HG02970 (cell line): ENCODE data around the gene GALNT17.
"Not testable (repeated sequence)": the region's sequence is repeated elsewhere in the genome, so short reads cannot be mapped to it uniquely, and the experiment has no call there.

Experiments used
- ATAC-seq: cut with Tn5 transposase; IDR thresholded peaks from one replicate; pipeline ENCODE4 v1.9.1; 2021; ENCODE audit warnings: mild to moderate bottlenecking, moderate library complexity, moderate number of reproducible peaks; ENCODE audit not compliant: unreplicated experiment, low FRiP score

Gene GALNT17

DNA sequence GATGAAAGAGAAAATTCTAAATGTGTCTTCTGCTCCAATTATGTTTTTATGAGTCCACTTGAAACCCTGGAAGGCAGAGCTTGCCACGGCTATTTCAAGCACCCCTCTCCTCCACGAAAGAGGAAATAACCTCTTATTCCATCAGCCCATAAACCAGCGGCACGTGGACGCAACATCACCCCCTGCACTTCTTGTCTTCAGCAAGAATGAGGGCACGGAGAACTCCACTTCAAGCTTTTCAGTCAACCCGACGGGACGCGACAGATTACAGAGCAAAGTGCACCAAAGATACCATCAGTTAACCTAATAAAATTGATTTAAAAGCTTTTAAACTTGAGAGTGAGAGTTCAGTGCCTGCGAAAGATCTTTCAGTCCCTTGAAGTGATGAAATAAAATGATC lies 406.3 kb downstream of the GALNT17 start:
- no peak for ATAC-seq

DNA sequence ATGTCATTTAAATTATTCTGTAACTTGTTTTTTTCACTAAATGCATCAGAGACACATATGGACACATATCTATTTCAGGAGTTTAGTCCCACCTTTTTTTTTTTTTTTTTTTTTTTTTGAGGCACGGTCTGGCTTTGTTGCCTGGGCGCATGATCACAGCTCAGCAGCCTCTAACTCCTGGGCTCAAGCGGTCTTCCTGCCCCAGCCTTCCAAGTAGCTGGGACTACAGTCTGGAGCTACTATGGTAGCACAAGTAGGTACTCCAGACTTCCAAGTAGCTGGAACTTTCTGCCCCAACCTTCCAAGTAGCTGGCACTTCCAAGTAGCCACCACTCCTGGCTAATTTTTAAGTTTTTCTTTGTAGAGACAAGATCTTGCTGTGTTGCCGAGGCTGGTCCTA lies 407.7 kb downstream of the GALNT17 start:
- no peak for ATAC-seq

DNA sequence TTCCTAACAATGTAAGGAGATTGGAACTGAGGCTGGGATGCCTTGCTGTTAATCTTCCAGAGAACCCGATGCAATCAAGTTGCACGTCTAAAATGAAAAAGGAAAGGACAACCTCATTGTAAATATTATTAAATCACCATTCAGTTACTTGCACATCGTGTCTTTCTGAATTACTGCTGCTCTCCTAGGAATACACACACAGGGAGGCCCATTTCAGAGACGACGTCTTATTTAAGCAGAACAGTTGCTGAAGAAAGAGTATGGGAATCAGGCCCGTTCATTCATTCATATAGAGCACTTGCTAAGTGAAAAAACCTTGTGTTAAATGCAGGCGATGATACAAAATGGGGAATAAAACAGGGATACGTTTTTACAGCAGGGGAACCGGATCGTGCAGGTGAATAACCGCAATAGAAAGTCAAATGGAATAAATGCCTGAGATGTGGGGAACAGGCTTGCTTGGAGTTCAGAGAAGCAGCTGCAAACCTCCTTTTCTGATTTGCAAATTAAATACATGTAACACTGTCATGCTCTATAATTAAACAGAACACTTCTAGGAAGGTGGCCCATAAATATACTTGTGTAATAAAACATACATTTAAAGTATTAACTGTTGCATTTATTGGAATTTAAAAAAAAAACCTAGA lies 409.9 kb downstream of the GALNT17 start:
- ATAC-seq = no peak

DNA sequence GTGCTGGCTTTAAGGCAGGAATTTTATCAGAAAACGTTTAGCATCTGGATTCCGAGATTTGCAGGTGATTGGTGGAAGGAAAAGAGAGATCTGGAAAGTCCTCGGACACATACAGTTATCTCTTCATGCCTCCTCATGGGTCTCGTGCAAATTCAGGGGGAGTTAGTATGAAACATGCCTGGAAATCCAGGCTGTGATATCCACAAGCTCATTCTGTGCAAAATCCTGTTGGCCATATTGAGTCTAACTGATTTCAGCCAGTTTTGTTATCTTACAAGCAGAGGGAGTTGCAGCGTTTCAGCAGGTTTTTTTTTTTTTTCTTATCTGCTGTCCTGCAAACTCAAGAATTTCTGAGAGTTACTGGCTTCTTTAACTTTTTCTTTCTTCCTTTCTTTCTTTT lies 411.5 kb downstream of the GALNT17 start:
- ATAC-seq = no peak

- no peak for ATAC-seq
Measured at GRCh38 chr7:71544816-71545215, 412.9 kb downstream of the GALNT17 start.

- no peak for ATAC-seq
Measured at GRCh38 chr7:71547426-71547825, 415.5 kb downstream of the GALNT17 start.

DNA sequence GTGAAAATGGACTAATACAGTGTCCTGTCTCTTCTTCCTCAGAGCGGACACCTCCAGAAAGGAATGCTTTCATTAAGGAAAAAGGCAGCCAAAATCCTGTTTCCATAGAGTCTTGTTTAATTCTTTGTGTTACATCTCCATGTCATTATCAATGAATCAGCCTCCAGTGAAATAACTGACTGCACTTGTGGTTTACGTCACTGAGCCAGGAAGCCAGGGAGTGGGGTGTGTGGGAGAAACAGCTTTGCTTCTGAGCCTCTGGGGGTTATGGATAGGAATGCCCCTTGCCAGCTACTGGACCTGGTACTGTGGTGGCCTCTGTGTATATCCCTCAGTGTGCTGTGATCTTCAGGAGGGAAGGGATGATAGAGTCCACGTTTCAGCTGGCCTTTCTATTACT lies 416.8 kb downstream of the GALNT17 start:
- ATAC-seq = no peak

- no peak for ATAC-seq
Measured at GRCh38 chr7:71553306-71553705, 421.4 kb downstream of the GALNT17 start.

DNA sequence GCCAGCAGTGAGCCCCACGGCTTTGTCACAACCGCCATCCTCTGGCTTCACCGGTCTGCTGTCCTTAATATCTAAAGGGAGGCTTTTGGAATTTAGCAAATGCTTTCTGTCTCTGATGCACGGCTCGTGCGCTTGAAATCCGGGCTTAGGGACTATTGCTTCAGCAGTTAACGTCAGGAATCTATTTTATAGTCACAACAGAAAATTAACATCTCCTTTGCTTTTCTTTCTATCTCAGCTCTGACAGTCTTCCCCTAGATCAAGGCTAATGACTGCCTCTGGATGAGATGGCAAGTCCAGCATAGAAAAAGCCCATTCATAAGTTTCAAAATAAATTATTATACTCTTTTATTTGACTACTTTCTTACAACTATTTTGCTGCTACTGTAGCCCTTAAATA lies 423.8 kb downstream of the GALNT17 start:
- ATAC-seq = no peak

GRCh38 chr7:71558806-71559613 lies 427.1 kb downstream of the GALNT17 start:
- ATAC-seq = no peak

- no peak for ATAC-seq
Measured at GRCh38 chr7:71560354-71560995, 428.5 kb downstream of the GALNT17 start.

DNA sequence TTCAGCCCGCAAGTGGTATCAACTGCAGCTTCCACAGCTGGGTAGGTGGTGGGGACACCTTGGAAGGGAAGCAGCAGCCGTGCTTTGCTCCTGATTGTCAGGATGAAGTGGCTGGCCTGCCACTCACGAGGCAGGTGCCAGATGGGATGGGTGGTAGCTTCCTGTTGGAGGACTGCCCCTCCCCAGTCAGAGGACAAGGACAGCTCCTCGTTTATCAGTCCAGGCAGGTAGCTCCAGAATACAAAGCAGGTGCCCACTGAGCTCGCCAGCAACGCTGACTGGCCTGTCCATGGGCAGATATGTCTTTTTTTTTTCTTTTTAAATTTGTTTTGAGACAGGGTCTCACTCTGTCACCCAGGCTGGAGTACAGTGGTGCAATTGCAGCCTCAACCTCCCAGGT lies 431.3 kb downstream of the GALNT17 start:
- no peak for ATAC-seq

- ATAC-seq = no peak
Measured at GRCh38 chr7:71566376-71566775, 434.4 kb downstream of the GALNT17 start.

- no peak for ATAC-seq
Measured at GRCh38 chr7:71566991-71567390, 435.0 kb downstream of the GALNT17 start.

GRCh38 chr7:71574153-71574860 lies 442.4 kb downstream of the GALNT17 start:
- ATAC-seq = no peak

DNA sequence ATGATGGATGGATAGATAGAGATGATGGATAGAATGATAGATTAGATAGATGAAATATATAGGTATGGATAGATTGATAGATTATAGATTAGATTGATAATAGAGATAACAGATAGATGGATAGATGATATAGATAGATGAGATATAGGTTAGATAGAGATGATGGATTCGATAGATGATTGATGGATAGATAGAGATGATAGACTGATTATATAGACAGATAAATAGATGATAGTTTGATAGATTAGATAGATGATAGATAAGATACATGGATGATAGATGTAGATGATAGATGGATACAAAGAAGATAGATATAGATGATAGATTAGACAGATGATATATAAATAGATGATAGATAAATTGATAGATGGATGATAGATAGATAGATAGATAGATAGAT lies 448.1 kb downstream of the GALNT17 start:
- no peak for ATAC-seq

DNA sequence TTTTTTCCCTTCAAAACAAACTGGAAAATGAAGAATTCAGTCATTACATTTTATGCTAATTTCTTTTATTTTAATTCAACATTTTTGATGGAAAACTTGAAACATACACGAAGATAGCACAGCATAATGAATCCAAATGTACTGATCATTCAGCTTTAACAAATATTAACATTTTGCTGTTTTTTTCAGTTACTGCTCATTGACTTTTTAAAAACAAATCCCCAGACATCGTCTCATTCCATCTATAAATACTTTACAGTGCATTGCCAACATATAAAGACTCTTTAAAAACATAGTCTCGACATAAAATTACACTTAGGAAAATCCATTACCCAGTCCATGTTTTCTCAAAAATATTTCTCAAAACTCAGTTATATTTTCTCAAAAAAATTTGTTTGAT lies 452.3 kb downstream of the GALNT17 start:
- ATAC-seq = no peak

- ATAC-seq = no peak
Measured at GRCh38 chr7:71591876-71592275, 459.9 kb downstream of the GALNT17 start.

GRCh38 chr7:71592388-71592787 lies 460.4 kb downstream of the GALNT17 start:
- ATAC-seq = not testable (repeated sequence)

DNA sequence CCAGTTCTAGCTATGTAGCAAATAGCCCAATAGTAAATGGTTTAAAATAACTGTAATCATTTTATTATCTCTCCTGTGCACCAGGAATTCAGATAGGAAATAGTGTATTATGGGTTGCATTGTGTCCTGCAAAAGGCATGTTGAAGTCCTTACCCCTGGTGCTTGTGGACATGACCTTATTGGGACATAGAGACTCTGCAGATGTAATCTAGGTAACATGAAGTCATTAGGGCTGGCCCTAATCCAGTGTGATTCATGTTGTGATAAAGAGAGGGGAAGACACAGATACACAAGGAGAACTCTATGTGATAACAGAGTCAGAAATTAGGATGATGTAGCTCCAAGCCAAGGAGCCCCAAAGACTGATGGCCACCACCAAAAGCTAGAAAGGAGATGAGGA lies 462.8 kb downstream of the GALNT17 start:
- ATAC-seq = no peak

GRCh38 chr7:71595176-71595575 lies 463.2 kb downstream of the GALNT17 start:
- no peak for ATAC-seq
